Medulla oblongata (tissue), 1 donor: ENCODE data around the gene ALG1.
A peak's percentile ranks its signal among the peaks of the same experiment; 100 is the strongest.
"Not testable (repeated sequence)": the region's sequence is repeated elsewhere in the genome, so short reads cannot be mapped to it uniquely, and the experiment has no call there.

Experiments
- DNase-seq: peaks from one replicate; pipeline ENCODE4 v3.0.0-alpha.2; 2015; ENCODE audit errors: extremely low spot score

ALG1 gene

DNA sequence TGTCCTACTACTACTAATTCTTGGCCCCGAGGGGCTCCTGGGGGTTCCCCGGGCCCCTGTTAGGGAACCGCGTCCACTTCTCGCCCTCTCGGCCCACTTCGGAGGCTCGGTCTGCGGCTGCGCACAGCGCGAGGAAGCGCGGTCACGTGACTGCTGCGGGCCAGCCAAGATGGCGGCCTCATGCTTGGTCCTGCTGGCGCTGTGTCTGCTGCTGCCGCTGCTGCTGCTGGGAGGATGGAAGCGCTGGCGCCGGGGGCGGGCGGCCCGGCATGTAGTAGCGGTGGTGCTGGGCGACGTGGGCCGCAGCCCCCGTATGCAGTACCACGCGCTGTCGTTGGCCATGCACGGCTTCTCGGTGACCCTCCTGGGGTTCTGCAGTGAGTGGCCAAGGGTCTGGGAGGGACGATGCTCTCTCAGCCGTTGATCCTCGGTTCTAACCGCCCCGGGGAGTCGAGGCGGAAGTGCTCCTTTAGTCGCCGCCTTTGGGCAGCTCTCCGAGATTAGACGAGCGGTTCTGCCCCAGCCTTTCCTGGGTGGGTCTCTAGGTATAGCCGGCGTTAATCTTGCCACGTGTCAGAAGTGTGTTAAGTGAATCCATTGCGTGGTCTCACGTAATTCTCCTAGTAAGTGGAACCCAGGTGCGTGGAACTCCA, at the start of gene ALG1:
Gene ALG1, plus strand, starts transcription at position 163 of the 653 bp plus-strand sequence. Its CDS starts 7 bp downstream, at position 170.
- DNase-seq: peak; percentile 90

GRCh38 chr16:5022521-5022920, 49.1 kb upstream of the ALG1 start:
- DNase-seq: no peak

- DNase-seq: no peak
Observed at GRCh38 chr16:5024632-5025031, 47.0 kb upstream of the ALG1 start.

GRCh38 chr16:5025171-5025632, 46.4 kb upstream of the ALG1 start:
- peak; percentile 71 for DNase-seq

- DNase-seq: no peak
Observed at GRCh38 chr16:5026664-5027063, 45.0 kb upstream of the ALG1 start.

GRCh38 chr16:5027086-5027485, 44.6 kb upstream of the ALG1 start:
- no peak for DNase-seq

GRCh38 chr16:5027575-5028235, 43.9 kb upstream of the ALG1 start:
- no peak for DNase-seq

DNA sequence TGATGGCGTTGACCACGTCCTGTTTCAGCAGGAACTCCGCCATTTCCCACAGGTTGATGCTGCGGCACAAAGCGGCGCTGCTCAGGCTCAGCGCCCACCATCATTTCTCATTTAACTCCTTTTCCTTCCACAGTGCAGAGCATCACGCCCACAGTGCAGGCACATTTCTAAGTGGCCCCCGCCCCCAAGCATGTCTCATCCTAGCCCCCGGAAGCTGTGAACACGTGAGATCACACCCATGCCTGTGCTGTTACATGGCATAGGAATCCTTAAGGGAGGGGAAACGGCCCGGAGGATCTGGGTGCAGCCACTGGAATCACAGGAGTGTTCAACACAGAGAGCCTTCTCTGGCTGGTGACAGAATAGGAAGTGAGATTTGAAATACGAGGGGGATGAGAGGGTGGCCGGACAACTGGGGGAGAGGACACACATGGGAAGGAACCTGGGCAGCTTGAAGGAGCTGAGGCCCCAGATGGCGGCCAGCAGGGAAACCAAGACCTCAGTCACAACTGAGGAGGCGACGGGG, 42.6 kb upstream of the ALG1 start:
- no peak for DNase-seq

DNA sequence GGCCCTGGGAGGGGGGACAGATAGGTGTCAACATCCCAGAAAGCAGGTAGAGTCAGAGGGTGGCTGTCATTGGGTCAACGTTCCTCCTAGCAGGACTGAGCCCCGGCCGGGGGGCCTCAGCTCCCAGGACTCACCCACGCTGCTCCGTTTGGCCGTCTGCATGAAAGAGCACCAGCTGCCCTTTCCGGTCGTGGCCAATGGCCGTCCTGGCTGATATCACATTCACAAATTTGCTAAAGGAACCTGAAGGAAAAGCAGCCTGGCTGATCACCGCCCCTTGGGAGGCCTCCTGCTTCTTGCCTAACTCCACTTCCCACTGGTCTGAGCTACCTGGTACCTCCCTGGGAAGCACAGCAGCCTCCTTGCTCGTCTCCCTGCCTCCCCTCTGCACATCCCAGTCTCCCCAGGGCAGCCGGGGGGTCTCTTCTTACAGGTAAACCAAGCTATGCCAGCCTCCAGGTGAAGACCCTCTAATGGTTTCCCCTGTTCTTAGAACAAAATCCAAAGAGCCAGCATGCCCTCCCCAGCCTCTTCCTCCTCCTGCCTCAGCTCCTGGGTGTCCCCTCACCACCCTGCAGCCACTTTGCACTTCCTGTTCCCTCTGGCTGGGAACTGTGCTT, 41.3 kb upstream of the ALG1 start:
- DNase-seq: no peak

DNA sequence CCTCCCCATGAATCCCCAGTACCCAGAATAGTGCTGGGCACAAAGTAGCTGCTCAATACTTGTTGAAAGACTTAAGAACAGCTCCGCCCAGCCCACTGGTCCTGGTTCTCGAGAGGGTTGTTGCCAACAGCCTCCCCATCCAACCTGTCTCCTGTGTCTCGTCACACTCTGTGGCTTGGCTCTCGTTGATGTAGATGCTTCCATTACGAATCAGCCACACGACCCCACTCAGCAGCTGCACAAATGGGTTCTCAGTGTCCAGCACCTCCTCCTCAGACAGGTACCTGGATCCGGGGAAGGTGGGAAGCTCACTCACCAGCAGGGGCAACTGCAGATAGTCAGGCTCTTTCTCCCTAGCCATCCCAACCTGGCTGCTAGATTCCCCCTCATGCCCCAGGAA, 40.0 kb upstream of the ALG1 start:
- DNase-seq: no peak

- DNase-seq: no peak
Observed at GRCh38 chr16:5032748-5033167, 38.9 kb upstream of the ALG1 start.

DNA sequence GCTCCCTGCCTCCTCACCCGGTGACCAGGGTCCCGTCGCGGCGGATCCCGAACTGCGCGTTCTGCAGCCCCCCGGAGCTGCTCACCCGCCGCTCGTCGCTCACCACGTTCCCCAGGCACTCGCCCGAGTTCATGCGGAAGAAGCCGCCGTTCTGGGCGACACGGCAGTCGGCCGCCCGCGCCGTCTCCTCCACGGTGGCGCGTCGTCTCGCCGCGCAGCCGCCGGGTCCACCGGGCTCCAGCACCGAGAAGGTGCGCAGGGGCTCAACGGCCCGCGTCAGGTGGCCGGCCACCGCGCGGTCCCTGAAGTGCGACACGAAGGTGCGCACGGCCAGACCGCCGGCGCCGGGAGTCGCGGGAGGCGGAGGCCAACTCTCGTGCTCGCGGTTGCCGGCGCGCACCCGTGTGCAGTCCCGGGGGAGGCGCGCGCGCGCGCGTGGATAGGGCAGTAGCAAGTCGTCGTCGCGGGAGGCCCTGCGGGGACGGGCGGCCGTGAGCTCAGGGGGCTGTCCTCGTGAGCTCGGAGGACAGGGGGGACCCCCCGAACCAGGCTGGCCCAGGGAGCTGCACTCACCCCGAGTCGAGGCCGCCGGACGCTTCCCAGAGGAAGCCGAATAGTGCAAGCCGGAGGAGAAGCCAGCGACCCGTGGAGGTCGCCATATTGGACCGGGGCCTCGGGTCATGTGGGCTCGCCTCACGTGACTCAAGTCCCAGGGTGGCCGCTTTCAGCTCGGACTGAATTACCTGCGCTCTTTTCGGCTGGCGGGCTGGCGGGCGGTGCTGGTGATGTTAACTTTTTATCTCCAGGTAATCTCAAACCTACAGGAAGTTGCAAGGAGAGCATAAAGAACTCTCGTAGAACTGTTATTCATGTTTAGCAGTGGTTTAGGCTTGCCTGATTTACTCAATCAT, 38.1 kb upstream of the ALG1 start, which contains the start of gene NAGPA:
Gene NAGPA, minus strand, starts transcription at position 680 of the 911 bp plus-strand sequence. Its CDS starts 21 bp downstream, at position 659.
- peak; percentile 88 for DNase-seq

DNA sequence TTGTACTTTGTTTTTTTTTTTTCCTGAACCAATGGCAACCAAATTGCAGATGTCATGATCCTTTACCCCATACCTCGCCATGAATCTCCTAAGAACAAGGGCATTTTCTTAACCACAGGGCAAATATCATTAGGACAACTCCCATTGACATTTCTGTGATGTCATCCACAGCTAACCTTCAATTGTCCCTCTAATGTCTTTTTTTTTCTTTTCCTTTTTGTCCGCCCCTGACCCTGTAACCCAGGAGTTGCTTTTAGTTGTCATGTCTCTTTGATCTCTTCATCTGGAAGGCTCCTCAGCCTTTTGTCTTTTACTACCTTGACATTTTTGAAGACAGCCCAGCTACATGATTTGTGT, 37.5 kb upstream of the ALG1 start:
- DNase-seq: no peak

DNA sequence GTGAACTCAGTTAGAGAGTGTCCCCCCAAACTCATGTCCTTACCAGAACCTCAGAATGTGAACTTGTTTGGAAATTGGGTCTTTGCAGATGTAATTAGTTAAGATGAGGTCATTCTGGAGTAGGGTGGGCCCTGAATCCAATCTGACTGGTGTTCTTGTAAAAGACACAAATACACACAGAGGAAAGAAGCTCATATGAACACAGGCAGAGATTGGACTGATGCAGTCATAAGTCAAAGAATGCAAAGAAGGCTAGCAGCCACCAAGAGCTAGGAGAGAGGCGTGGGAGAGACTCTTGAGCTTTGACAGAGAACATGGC, 35.8 kb upstream of the ALG1 start:
- DNase-seq: no peak

- DNase-seq: peak; percentile 35
Observed at GRCh38 chr16:5036228-5037156, 35.2 kb upstream of the ALG1 start.

DNA sequence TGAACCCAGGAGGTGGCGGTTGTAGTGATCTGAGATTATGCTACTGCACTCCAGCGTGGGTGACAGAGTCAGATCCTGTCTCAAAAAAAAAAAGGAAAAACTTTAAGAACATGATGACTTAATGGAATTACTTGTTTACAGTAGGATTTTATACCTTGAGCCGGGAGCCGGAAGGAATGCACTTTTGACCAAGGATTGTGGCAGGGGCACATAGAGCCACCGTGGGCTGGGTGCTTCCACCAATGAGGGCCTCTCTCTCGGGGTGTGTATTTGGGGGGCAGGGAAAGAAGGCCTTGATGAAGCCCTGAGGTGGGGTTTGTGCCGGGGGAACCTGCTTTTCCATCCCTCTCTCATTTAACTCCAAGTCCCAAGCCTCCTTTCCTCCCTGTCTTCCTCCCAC, 31.2 kb upstream of the ALG1 start:
- DNase-seq: no peak

DNA sequence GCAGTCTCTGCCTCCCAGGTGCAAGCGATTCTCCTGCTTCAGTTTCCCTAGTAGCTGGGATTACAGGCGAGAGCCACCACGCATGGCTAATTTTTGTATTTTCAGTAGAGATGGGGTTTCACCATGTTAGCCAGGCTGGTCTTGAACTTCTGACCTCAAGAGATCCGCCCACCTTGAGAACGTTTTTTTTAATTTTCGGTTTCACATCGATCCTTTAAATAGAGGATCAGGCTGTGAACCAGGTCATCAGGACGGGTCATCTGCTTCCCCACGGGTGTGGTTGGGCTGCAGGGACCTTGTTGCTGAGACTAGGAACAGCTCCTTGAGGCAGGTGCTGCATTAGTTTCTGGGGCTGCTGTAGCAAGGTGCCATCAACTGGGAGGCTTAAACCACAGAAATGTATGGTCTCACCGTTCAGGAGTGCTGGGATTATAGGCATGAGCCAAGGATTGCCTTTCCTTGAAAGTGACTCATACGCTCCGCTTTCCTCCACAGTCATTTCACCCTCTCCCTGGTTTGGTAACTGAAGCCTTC, 30.0 kb upstream of the ALG1 start:
- DNase-seq: no peak

DNA sequence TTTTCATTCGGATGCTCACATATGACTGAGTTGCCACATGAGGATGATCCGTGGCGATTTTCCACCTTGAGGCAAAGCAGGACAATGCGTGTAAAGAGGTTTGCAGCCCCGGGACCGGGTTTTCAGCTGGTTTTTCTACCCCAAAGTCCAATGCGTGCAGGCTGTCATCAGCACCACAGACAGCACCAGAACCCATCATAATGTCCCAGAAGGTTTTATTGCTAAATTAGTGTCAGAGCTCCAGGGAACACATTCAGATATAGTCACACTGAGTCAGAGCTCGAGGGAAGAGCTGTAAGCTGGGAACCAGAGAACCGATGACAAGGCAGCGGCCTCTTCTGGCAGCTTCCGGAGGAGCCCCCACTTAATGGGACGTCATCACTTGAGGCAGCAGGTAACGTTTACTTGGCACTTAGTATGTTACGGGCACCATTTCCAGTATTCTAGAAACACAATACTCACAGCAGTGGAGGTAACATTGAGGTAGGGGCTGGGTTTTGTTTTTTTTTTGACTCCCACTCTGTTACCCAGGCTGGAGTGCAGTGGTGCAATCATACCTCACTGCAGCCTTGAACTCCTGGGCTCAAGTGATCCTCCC, 29.0 kb upstream of the ALG1 start:
- DNase-seq: no peak

DNA sequence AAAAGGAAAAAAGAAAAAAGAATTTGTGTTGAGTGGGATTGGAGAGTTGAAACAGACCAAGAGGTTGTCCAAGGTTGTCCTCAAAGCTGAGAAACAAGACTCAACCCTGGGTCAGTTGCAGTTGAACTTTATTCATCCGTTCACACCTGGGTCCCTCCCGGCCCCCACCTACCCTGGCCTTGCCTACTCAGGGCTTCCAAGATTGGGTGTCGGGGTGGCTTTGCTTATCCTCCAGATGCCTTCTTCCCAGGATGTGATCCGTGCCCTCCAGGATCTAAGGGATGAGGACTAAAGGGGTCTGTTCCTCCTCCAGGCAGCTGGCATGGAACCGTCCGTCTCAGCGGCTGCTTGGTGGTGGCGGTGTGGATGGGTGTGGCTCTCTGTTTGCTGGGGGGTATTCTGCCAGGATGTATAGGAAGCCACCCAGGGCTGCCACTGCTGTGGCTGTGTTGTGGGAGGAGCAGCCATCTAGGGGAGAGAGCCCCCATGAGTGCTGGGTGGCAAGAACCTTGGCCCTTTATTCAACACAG, 27.6 kb upstream of the ALG1 start:
- DNase-seq: no peak

GRCh38 chr16:5044581-5044980, 27.1 kb upstream of the ALG1 start:
- DNase-seq: not testable (repeated sequence)
